ENCODE measurements around the gene RNASE8.

- TF ChIP-seq EZH2 (IDR thresholded peaks at IDR 0.05; ENCODE audit: borderline replicate concordance) = no peak
- no peak for TF ChIP-seq CTCF (IDR thresholded peaks at IDR 0.05; ENCODE audit: poor library complexity)
- no peak for TF ChIP-seq EZH2phosphoT487 (IDR thresholded peaks at IDR 0.05; ENCODE audit: low read depth, severe bottlenecking, unreplicated experiment)
Measured at GRCh38 chr14:21107283-21107800, 49.7 kb downstream of the RNASE8 start.
